Loucy (cell line): ENCODE results near the gene CCK.
A peak's percentile ranks its signal among the peaks of the same experiment; 100 is the strongest.

Source experiments
- H2AFZ ChIP-seq: fragments of 200-600 bp; sonication (generic); 2 replicates; pipeline ENCODE4 v1.6.0; 2016; ENCODE audit warnings: antibody characterized with exemption, mild to moderate bottlenecking, low read length, moderate library complexity
- H3F3A ChIP-seq: fragments of 200-600 bp; 2 replicates; pipeline ENCODE4 v1.6.0; 2016; ENCODE audit warnings: antibody characterized with exemption, low read depth, mild to moderate bottlenecking
- H3K27me3 ChIP-seq: fragments of 200-600 bp; sonication (generic); 2 replicates; pipeline ENCODE4 v1.6.1; 2014; ENCODE audit warnings: low read length, mild to moderate bottlenecking; ENCODE audit not compliant: insufficient read depth, poor library complexity, severe bottlenecking
- H3K36me3 ChIP-seq: fragments of 200-600 bp; sonication (generic); 2 replicates; pipeline ENCODE4 v1.6.1; 2016; ENCODE audit warnings: low read length; ENCODE audit not compliant: insufficient read depth
- H3K4me1 ChIP-seq: fragments of 200-600 bp; sonication (generic); 2 replicates; pipeline ENCODE4 v1.5.1; 2014; ENCODE audit warnings: low read length, mild to moderate bottlenecking; ENCODE audit not compliant: insufficient read depth, poor library complexity, severe bottlenecking
- H3K4me2 ChIP-seq: fragments of 200-600 bp; sonication (generic); 2 replicates; pipeline ENCODE4 v1.6.0; 2014; ENCODE audit warnings: antibody characterized with exemption, low read length, low read depth, mild to moderate bottlenecking; ENCODE audit not compliant: poor library complexity, severe bottlenecking
- H3K4me3 ChIP-seq: fragments of 200-600 bp; sonication (generic); 2 replicates; pipeline ENCODE4 v1.5.1; 2014; ENCODE audit warnings: low read length, mild to moderate bottlenecking, mixed read lengths; ENCODE audit not compliant: poor library complexity, severe bottlenecking
- H3K79me2 ChIP-seq: fragments of 200-600 bp; sonication (generic); 2 replicates; pipeline ENCODE4 v1.6.1; 2014; ENCODE audit warnings: low read length; ENCODE audit not compliant: insufficient read depth
- H3K9ac ChIP-seq: fragments of 200-600 bp; sonication (generic); 2 replicates; pipeline ENCODE4 v1.6.0; 2014; ENCODE audit warnings: mild to moderate bottlenecking, low read depth, low read length, moderate library complexity; ENCODE audit not compliant: poor library complexity, severe bottlenecking
- H3K9me2 ChIP-seq: fragments of 200-600 bp; sonication (generic); replicated peaks from 2 replicates; pipeline ENCODE4 v1.6.1; 2016; ENCODE audit warnings: low read depth, low read length, mixed read lengths
- H3K9me3 ChIP-seq: fragments of 200-600 bp; sonication (generic); 2 replicates; pipeline ENCODE4 v1.6.1; 2014; ENCODE audit warnings: mild to moderate bottlenecking, antibody characterized with exemption, low read length, low read depth; ENCODE audit not compliant: insufficient read depth
- H4K20me1 ChIP-seq: fragments of 200-600 bp; sonication (generic); 2 replicates; pipeline ENCODE4 v1.6.0; 2014; ENCODE audit warnings: antibody characterized with exemption, low read length, mild to moderate bottlenecking; ENCODE audit not compliant: insufficient read depth, poor library complexity, severe bottlenecking
- EZH2phosphoT487 ChIP-seq: fragments of 200-600 bp; IDR thresholded peaks from 2 replicates; pipeline ENCODE4 v1.6.1; 2018; ENCODE audit warnings: antibody characterized with exemption, mild to moderate bottlenecking, moderate library complexity, borderline replicate concordance
- TF ChIP-seq, protein P1 (sequence below): fragments of 200-600 bp; sonication (generic); conservative IDR thresholded peaks from 2 replicates; pipeline ENCODE4 v1.5.1; 2014; ENCODE audit warnings: mild to moderate bottlenecking, antibody characterized with exemption, low read length

The CCK gene

DNA sequence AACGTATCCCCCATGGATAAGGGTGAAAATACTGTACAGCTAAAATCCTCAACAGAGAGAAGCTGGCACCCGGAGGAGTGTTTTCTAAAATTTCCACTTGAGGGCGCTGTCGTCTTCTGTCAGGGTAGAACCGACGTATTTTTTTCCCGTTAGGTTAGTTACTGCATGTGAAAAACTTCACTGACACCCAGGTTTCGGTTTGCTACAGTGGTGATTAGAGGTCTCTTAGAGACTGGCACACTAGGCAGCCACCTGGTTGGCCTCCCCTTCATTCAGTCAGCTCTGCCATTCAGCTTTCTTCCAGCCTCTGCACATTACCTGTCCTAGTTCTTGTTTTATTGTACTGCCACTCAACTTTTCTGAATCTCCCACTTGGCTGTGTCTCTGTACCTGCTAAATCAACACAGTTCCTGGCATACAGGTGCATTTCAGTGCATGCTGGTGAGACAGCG is 18.4 kb downstream of the CCK start:
- H3K79me2 ChIP-seq: no peaks in the 10 kb centered on the region
- H2AFZ ChIP-seq: peak overlapping the region; percentile 34
- peak overlapping the region; percentile 10 for H3K4me3 ChIP-seq
- TF ChIP-seq, protein P1, sequence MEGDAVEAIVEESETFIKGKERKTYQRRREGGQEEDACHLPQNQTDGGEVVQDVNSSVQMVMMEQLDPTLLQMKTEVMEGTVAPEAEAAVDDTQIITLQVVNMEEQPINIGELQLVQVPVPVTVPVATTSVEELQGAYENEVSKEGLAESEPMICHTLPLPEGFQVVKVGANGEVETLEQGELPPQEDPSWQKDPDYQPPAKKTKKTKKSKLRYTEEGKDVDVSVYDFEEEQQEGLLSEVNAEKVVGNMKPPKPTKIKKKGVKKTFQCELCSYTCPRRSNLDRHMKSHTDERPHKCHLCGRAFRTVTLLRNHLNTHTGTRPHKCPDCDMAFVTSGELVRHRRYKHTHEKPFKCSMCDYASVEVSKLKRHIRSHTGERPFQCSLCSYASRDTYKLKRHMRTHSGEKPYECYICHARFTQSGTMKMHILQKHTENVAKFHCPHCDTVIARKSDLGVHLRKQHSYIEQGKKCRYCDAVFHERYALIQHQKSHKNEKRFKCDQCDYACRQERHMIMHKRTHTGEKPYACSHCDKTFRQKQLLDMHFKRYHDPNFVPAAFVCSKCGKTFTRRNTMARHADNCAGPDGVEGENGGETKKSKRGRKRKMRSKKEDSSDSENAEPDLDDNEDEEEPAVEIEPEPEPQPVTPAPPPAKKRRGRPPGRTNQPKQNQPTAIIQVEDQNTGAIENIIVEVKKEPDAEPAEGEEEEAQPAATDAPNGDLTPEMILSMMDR: peak; percentile 84
- TF ChIP-seq EZH2phosphoT487: no peak
- H3K9me3 ChIP-seq: no peaks in the 10 kb centered on the region
- H3K4me2 ChIP-seq: peak overlapping the region; percentile 36
- H3K36me3 ChIP-seq: no peaks in the 10 kb centered on the region
- no peaks in the 10 kb centered on the region for H4K20me1 ChIP-seq
- no peaks in the 10 kb centered on the region for H3K9me2 ChIP-seq
- H3F3A ChIP-seq: no peaks in the 10 kb centered on the region
- H3K27me3 ChIP-seq: no peaks in the 10 kb centered on the region
- H3K9ac ChIP-seq: no peak overlapping the region
- no peaks in the 10 kb centered on the region for H3K4me1 ChIP-seq

DNA sequence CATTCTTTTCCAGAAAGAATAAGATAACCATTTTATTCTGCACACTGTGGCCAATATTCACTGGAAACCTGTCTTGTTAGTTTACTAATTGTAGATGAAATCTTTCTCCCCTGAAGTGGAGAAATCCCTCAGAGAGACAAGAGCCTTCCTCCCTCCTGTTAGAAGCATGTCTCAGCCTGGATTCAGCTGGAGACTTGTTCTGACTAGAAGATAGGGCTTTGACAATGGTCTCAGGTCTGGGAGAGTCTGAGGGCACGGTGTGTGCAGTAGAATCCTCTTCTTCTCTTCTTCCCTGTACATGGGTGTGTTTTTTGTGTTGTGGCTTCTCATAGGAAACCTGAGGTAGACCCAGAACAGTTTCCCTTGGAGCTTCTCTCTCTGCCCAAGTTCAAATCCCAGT is 19.9 kb downstream of the CCK start:
- Histone ChIP-seq H3K27me3 (no peaks in the 10 kb centered on the region), H3K4me1 (no peaks in the 10 kb centered on the region), H3K36me3 (no peaks in the 10 kb centered on the region), H3F3A (no peaks in the 10 kb centered on the region), H4K20me1 (no peaks in the 10 kb centered on the region), H3K4me3 (no peak overlapping the region), H3K9me3 (no peaks in the 10 kb centered on the region), H3K79me2 (no peaks in the 10 kb centered on the region), H3K9me2 (no peaks in the 10 kb centered on the region), H2AFZ (no peak overlapping the region), H3K4me2 (no peak overlapping the region), H3K9ac (no peak overlapping the region)
- TF ChIP-seq EZH2phosphoT487: no peak
- TF ChIP-seq, protein P1: no peak

DNA sequence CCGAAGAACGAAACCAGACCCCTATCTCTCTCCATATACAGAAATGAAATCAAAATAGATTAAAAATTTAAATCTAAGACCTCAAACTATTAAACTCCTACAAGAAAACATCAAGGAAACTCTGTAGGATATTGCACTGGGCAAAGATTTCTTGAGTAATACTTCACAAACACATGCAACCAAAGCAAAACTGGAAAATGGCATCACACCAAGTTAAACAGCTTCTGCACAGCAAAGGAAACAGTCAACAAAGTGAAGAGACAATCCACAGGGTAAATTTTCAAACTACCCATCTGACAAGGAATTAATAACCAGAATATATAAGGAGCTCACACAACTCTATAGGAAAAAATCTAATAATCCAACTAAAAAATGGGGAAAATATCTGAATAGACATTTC is 29.4 kb downstream of the CCK start:
- Histone ChIP-seq H3K9me2 (no peaks in the 10 kb centered on the region), H3K9ac (no peak overlapping the region), H2AFZ (no peak overlapping the region), H3F3A (no peaks in the 10 kb centered on the region), H3K27me3 (peaks cover 4% of the 10 kb centered on the region), H3K4me1 (no peaks in the 10 kb centered on the region), H4K20me1 (no peaks in the 10 kb centered on the region), H3K9me3 (peaks cover 8% of the 10 kb centered on the region), H3K4me2 (no peak overlapping the region), H3K79me2 (no peaks in the 10 kb centered on the region), H3K36me3 (no peaks in the 10 kb centered on the region), H3K4me3 (no peak overlapping the region)
- TF ChIP-seq EZH2phosphoT487: no peak
- TF ChIP-seq, protein P1: no peak
